Measurements from ENCODE around the gene LSM7.

LSM7 gene

DNA sequence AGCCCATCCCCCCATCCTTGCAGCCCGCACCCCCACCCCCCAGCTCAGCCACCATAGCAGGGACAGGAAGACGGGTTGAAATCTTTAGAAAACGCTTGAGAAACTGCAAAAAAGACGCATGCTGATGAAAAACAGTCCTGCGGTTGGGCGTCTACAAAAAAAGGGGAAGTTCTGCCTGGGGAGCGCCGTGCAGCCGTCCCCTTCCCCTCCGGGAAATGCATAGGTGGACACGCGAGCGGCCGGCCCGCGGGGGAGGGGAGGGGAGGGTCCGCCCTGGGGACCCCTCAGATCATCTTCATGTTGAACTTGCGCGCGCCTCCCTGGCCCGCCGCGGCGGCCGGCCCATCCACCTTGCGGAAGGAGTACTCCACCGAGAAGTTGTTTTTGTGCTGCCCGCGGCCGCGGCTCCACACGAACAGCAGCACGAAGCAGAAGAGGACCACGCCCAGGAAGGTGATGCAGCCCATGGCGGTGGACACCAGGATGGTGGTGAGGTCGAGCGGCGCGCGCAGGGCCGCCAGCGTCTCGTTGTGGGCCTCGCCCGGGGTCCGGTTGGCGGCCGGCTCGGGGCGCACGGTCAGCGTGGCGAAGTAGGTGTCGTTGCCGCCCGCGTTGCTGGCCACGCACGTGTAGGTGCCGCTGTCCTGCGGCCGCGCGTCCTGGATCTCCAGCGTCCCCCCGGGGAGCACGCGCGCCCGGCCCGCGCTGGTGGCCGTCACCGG, 38.5 kb downstream of the LSM7 start:
- no peaks in the 10 kb centered on the region for H3K36me3 ChIP-seq
- peak; percentile 16 for DNase-seq
- H3K27me3 ChIP-seq: peaks cover 68% of the 10 kb centered on the region
- TF ChIP-seq, protein P1, sequence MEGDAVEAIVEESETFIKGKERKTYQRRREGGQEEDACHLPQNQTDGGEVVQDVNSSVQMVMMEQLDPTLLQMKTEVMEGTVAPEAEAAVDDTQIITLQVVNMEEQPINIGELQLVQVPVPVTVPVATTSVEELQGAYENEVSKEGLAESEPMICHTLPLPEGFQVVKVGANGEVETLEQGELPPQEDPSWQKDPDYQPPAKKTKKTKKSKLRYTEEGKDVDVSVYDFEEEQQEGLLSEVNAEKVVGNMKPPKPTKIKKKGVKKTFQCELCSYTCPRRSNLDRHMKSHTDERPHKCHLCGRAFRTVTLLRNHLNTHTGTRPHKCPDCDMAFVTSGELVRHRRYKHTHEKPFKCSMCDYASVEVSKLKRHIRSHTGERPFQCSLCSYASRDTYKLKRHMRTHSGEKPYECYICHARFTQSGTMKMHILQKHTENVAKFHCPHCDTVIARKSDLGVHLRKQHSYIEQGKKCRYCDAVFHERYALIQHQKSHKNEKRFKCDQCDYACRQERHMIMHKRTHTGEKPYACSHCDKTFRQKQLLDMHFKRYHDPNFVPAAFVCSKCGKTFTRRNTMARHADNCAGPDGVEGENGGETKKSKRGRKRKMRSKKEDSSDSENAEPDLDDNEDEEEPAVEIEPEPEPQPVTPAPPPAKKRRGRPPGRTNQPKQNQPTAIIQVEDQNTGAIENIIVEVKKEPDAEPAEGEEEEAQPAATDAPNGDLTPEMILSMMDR (IDR thresholded peaks at IDR 0.05; ENCODE audit: low read depth, low read length): no peak
- no peaks in the 10 kb centered on the region for H3K9me3 ChIP-seq
- H3K4me1 ChIP-seq: peaks cover 4% of the 10 kb centered on the region; the same call in 1 of the 2 replicates
- no peak overlapping the region for H3K4me3 ChIP-seq (ENCODE audit: low read depth, low read length)

DNA sequence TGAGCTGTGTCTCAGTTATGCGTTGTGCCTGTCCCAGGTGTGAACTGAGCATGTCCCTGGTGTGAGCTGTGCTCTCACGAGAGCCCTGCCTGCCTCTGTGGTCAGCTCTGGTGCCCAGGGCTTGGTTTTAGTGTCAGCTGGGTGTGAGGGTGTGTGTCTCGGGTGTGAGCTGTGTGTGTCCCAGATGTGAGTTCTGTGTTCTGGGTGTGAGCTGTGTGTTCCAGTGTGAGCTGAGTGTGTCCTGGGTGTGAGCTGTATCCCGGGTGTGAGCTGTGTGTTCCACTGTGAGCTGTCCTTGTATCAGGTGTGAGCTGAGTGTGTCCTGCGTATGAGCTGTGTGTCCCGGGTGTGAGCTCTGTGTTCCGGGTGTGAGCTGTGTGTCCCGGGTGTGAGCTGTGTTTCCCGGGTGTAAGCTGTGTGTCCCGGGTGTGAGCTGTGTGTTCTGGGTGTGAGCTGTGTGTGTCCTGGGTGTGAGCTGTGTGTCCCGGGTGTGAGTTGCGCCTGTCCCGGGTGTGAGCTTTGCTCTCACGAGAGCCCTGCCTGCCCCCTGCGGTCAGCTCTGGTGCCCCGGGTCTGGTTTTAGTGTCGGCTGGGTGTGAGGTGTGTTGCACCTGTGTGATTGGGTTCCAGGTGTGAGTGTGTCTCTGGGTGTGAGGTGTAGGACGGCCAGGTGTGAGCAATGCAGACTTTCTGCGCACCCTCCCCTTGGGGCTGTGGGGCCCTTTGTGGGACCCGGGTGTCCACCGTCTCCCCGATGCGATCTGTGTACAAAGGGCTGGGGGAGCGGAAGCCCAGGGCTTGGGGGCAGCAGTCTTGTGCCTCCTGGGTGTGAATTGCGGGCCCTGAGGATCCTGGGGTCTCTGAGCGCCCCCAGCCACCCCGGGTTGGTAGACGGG, 39.3 kb downstream of the LSM7 start:
- H3K4me1 ChIP-seq: peaks cover 1% of the 10 kb centered on the region; the same call in 1 of the 2 replicates
- no peaks in the 10 kb centered on the region for H3K36me3 ChIP-seq
- H3K9me3 ChIP-seq: no peaks in the 10 kb centered on the region
- no peak overlapping the region for H3K4me3 ChIP-seq (ENCODE audit: low read depth, low read length)
- no peak for DNase-seq
- peaks cover 66% of the 10 kb centered on the region for H3K27me3 ChIP-seq
- TF ChIP-seq, protein P1 (IDR thresholded peaks at IDR 0.05; ENCODE audit: low read depth, low read length): no peak

DNA sequence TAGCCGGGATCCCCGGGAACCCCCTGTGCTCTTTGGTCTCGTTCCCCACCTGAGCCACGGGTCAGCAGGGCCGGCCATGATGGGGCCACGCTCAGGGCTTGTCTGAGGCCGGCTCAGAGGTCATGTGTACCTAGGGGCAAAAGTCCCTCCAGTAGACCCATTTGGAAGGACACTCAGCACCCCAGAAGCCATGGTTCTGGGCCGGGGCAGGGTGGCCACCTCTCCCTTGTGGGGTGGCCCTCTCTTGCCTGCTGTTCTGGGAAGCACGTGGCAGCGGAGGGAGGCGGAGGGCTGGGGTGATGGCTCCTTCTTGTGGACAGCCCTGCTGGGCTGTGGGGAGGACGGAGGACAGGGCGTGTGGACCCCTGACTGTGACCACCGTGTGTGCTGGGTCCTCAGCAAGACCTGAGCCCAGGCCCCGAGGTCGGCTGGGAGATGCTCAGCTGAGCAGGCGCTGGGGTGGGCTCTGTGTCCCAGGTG, 40.0 kb downstream of the LSM7 start:
- DNase-seq: peak; percentile 10
- H3K27me3 ChIP-seq: peaks cover 59% of the 10 kb centered on the region
- TF ChIP-seq, protein P1 (IDR thresholded peaks at IDR 0.05; ENCODE audit: low read depth, low read length): no peak
- no peaks in the 10 kb centered on the region for H3K4me1 ChIP-seq
- no peaks in the 10 kb centered on the region for H3K9me3 ChIP-seq
- no peaks in the 10 kb centered on the region for H3K36me3 ChIP-seq
- no peak overlapping the region for H3K4me3 ChIP-seq (ENCODE audit: low read depth, low read length)

DNA sequence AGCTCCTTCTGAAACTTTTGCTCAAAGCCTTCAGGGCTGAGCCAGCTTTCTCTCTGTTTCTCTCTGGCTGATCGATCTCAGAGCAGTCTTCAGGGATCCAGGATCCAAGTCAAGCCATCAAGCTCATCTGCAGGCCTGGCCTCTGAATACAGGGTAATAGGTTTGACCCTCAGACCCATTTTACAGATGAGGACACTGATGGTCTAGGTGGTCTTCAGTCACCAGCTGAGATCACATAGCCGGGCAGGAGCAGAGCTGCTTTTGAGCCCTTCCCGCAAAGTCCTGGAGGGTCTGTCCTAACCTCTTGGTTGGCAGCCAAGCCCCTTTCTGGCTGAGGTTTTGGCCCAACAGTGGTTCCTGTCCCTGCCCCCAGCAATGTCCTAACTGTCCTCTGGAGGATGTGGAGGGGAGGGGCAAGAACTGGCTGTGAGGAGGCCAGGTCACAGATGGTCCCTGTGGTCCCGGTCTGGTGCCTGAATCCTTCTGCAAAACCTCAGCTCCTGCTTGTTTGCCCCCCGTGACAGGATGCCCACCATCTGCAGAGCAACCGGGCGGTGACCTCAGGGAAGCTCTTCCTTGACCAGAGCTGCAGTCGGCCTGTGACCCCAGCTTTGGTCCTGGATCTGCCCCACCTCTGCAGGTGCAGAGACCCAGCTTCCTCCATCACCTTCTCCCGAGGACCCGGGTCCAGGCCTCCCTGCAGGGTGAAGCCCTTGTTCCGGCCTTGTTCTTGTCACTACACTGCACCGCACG, 40.6 kb downstream of the LSM7 start:
- TF ChIP-seq, protein P1 (IDR thresholded peaks at IDR 0.05; ENCODE audit: low read depth, low read length): no peak
- H3K4me3 ChIP-seq (ENCODE audit: low read depth, low read length): no peak overlapping the region
- H3K9me3 ChIP-seq: no peaks in the 10 kb centered on the region
- peaks cover 54% of the 10 kb centered on the region for H3K27me3 ChIP-seq
- DNase-seq: peak; percentile 9
- no peaks in the 10 kb centered on the region for H3K36me3 ChIP-seq
- H3K4me1 ChIP-seq: no peaks in the 10 kb centered on the region

DNA sequence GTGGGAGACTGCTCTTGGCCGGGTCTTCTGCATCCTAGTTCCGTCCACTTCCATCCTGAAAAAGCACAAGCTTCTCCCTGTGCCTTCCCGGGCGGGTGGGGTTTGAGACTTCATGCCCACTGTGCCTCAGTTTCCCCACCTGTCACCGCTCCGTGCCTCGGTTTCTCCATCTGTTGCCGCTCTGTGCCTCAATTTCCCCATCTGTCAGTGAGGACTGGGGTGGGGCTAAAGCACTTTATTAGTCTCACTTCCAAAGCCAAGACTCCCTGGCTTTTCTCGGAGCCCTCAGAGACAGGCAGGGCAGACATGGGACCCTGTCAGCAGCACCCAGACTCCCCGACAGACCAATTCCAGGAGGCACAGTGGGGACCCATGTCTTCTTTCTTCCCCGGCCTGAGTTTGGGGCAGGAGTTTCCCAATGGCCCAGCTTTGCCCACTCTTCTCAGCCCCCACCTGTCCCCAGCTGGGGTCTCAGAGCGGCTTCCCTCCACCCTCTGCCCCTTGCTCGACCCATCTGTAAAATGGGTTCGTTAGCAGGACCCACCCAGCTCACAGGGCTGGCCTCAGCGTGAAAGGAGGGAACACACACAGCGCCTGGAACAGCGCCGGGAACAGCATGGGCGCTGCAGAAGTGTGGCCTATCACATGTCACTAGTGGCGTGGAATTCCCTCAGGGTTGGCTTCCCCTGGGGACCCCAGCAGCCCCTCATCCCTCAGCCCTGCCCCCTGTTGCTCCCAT, 41.8 kb downstream of the LSM7 start:
- Histone ChIP-seq H3K4me1 (no peaks in the 10 kb centered on the region), H3K36me3 (no peaks in the 10 kb centered on the region), H3K9me3 (no peaks in the 10 kb centered on the region), H3K4me3 (ENCODE audit: low read depth, low read length) (no peak overlapping the region), H3K27me3 (peaks cover 45% of the 10 kb centered on the region)
- DNase-seq: no peak
- TF ChIP-seq, protein P1 (IDR thresholded peaks at IDR 0.05; ENCODE audit: low read depth, low read length): no peak

Measured in BE2C (cell line).